A204.1 (cell line): ENCODE data around the gene ITIH1.
"Not testable (repeated sequence)": the region's sequence is repeated elsewhere in the genome, so short reads cannot be mapped to it uniquely, and the experiment has no call there.

ENCODE experiments used
- FAIRE-seq: peaks from 2 replicates; lab custom pipeline; 2012; peaks lifted over from hg19 to GRCh38; lab: Jason Lieb, UNC

The ITIH1 gene

GRCh38 chr3:52777127-52777958, at the start of gene ITIH1:
Gene ITIH1, plus strand, starts transcription at chr3:52777599. Its CDS starts 17 bp downstream, at chr3:52777616.
- no peak for FAIRE-seq

GRCh38 chr3:52728753-52729152, 48.6 kb upstream of the ITIH1 start:
- FAIRE-seq: not testable (repeated sequence)

- FAIRE-seq: no peak
These were observed 46.7 kb upstream of the ITIH1 start for GRCh38 chr3:52730681-52731080.

GRCh38 chr3:52731590-52731989, 45.8 kb upstream of the ITIH1 start:
- no peak for FAIRE-seq

GRCh38 chr3:52733256-52733891, 44.0 kb upstream of the ITIH1 start:
- FAIRE-seq: no peak

- no peak for FAIRE-seq
These were observed 37.7 kb upstream of the ITIH1 start for GRCh38 chr3:52739730-52740129.

GRCh38 chr3:52742418-52743041, 34.9 kb upstream of the ITIH1 start:
- FAIRE-seq: peak; percentile 84

- no peak for FAIRE-seq
These were observed 34.2 kb upstream of the ITIH1 start for GRCh38 chr3:52743152-52743551.

GRCh38 chr3:52743721-52744120, 33.7 kb upstream of the ITIH1 start:
- no peak for FAIRE-seq

- no peak for FAIRE-seq
These were observed 25.2 kb upstream of the ITIH1 start for GRCh38 chr3:52752045-52752660.

- no peak for FAIRE-seq
These were observed 23.0 kb upstream of the ITIH1 start for GRCh38 chr3:52754373-52754772.

- no peak for FAIRE-seq
These were observed 21.3 kb upstream of the ITIH1 start for GRCh38 chr3:52756141-52756540.

- FAIRE-seq: no peak
These were observed 13.9 kb upstream of the ITIH1 start for GRCh38 chr3:52763466-52763865.

- no peak for FAIRE-seq
These were observed 7.5 kb upstream of the ITIH1 start for GRCh38 chr3:52769786-52770455.

GRCh38 chr3:52770496-52771333, 6.7 kb upstream of the ITIH1 start, which contains the start of gene NEK4:
Gene NEK4, minus strand, starts transcription at chr3:52770940. Its CDS starts 194 bp downstream, at chr3:52770746.
- FAIRE-seq: no peak

- FAIRE-seq: no peak
These were observed 6.1 kb upstream of the ITIH1 start for GRCh38 chr3:52771334-52771681.

GRCh38 chr3:52771702-52772101, 5.7 kb upstream of the ITIH1 start:
- no peak for FAIRE-seq

GRCh38 chr3:52773361-52774065, 3.9 kb upstream of the ITIH1 start:
- no peak for FAIRE-seq

- no peak for FAIRE-seq
These were observed 3.2 kb upstream of the ITIH1 start for GRCh38 chr3:52774066-52774713.
